Prostate gland (tissue), 2 donors: ENCODE measurements around the gene ZNF688. TPM values are rescaled to one million over a fixed set of nuclear protein-coding genes. Genes with fewer than 3 reads are reported as not detected.

Experiments
- DNase-seq: peaks from one replicate; pipeline ENCODE4 v3.0.0-alpha.2; 2019; ENCODE audit warnings: low spot score
- H3K27ac ChIP-seq, 2 donors: fragments of 200-600 bp; sonication (generic); 2 replicates each; pipeline ENCODE4 v1.5.1; 2017 to 2019
- H3K27me3 ChIP-seq: fragments of 200-600 bp; sonication (generic); replicated peaks from 2 replicates; pipeline ENCODE4 v1.5.1; 2019; ENCODE audit not compliant: insufficient read depth
- H3K36me3 ChIP-seq, 2 donors: fragments of 200-600 bp; sonication (generic); 1 replicate in 1 of 2; 2 replicates in 1 of 2; pipeline versions ENCODE4 v1.5.1 to v1.8.1; 2017 to 2019
- H3K4me1 ChIP-seq: fragments of 200-600 bp; sonication (generic); replicated peaks from 2 replicates; pipeline ENCODE4 v1.5.1; 2019
- H3K4me3 ChIP-seq, 2 donors: fragments of 200-600 bp; sonication (generic); 2 replicates each; pipeline ENCODE4 v1.5.1; 2017 to 2019
- H3K9me3 ChIP-seq: fragments of 200-600 bp; sonication (generic); 2 replicates; pipeline ENCODE4 v1.5.1; 2017
- CTCF ChIP-seq, 4 experiments: fragments of 200-600 bp in 2 of 4; fragments of 450-650 bp in 2 of 4; sonication (generic) in 2 of 4; IDR thresholded peaks; 1 replicate in 3 of 4; 2 replicates in 1 of 4; pipeline ENCODE4 v1.5.1; 2016 to 2019; ENCODE audit warnings: antibody characterized with exemption in 4 of 4, mild to moderate bottlenecking in 2 of 4, moderate library complexity in 2 of 4
- POLR2A ChIP-seq: fragments of 450-650 bp; IDR thresholded peaks from one replicate; pipeline ENCODE4 v1.6.1; 2016; ENCODE audit warnings: antibody characterized with exemption, mild to moderate bottlenecking
- POLR2AphosphoS5 ChIP-seq: sonication (generic); formaldehyde crosslinking; IDR thresholded peaks from one replicate; pipeline ENCODE4 v1.6.1; 2017; ENCODE audit warnings: antibody characterized with exemption
- WGBS: methylation state at CpG from one replicate; pipeline ENCODE4 v1.1.5; 2018; 5-methylcytosine and 5-hydroxymethylcytosine counted together
- intact Hi-C: fragments of 100-400 bp; cut with DNase I; formaldehyde crosslinking; loops from one replicate; pipeline ENCODE4 v1.14.2; 2022
- total RNA-seq, 2 donors: library from RNA; depleted of rRNA; stranded (reverse); fragments of >200 nt; gene quantifications; one replicate each; pipeline ENCODE4 v1.1.0, GENCODE V29; 2016

Gene ZNF688
- 10 to 100 TPM; 20.4 to 21.5 TPM for total RNA-seq

- intact Hi-C loops, result loop anchor here (5.0 kb wide), 1 partner anchor 81 kb away; the partner anchor contains the start of gene PRR14
- peaks cover 6% of the 10 kb centered on the region for H3K4me1 ChIP-seq
Measured at GRCh38 chr16:30571445-30572322, at the start of gene ZNF688. TSS of gene ZNF688 (minus strand) at chr16:30571714. CDS start at chr16:30571629, 85 bp downstream.

GRCh38 chr16:30620169-30620568 is 48.7 kb upstream of the ZNF688 start:
- no peaks in the 10 kb centered on the region for H3K27me3 ChIP-seq
- intact Hi-C loops, result no loop called here
- H3K4me3 ChIP-seq, result no peak overlapping the region
- no peaks in the 10 kb centered on the region for H3K4me1 ChIP-seq
- no peaks in the 10 kb centered on the region for H3K9me3 ChIP-seq
- no peak for DNase-seq
- no peak for TF ChIP-seq POLR2A
- TF ChIP-seq CTCF (IDR thresholded peaks at IDR 0.05), result no peak
- no peak for TF ChIP-seq POLR2AphosphoS5
- no peak overlapping the region for H3K27ac ChIP-seq
- H3K36me3 ChIP-seq, result no peaks in the 10 kb centered on the region
- 52% methylated on average over 3 of the region's 3 CpGs for WGBS

More at GRCh38 chr16:30571445-30572322, at the start of gene ZNF688:
- Histone ChIP-seq H3K4me3 (peak within 1 kb of the TSS; percentile 65 to 77), H3K27ac (peak within 1 kb of the TSS; percentile 97 to 98), H3K27me3 (no peaks in the 10 kb centered on the region), H3K36me3 (no peaks in the 10 kb centered on the region), H3K9me3 (no peaks in the 10 kb centered on the region)
- TF ChIP-seq CTCF (IDR thresholded peaks at IDR 0.05), result peak in 2 of 4 experiments; percentile 9 to 18
- TF ChIP-seq POLR2A, result peak; percentile 57
- TF ChIP-seq POLR2AphosphoS5, result peak; percentile 95
- WGBS, result under 1% methylated on average over 56 of the region's 67 CpGs
- DNase-seq, result peak; percentile 97

- no peaks in the 10 kb centered on the region for H3K9me3 ChIP-seq
- intact Hi-C loops, result no loop called here
- no peak for DNase-seq
- 48% methylated on average over 5 of the region's 5 CpGs for WGBS
- no peak overlapping the region for H3K27ac ChIP-seq
- H3K4me1 ChIP-seq, result no peaks in the 10 kb centered on the region
- no peak overlapping the region for H3K4me3 ChIP-seq
- no peaks in the 10 kb centered on the region for H3K36me3 ChIP-seq
- H3K27me3 ChIP-seq, result no peaks in the 10 kb centered on the region
- TF ChIP-seq POLR2AphosphoS5 (no peak), POLR2A (no peak), CTCF (IDR thresholded peaks at IDR 0.05) (no peak)
Measured at GRCh38 chr16:30619638-30620037, 48.1 kb upstream of the ZNF688 start.

GRCh38 chr16:30619202-30619601 is 47.7 kb upstream of the ZNF688 start:
- Histone ChIP-seq H3K27ac (no peak overlapping the region), H3K4me1 (no peaks in the 10 kb centered on the region), H3K9me3 (no peaks in the 10 kb centered on the region), H3K4me3 (no peak overlapping the region), H3K36me3 (no peaks in the 10 kb centered on the region), H3K27me3 (no peaks in the 10 kb centered on the region)
- 68% methylated on average over 4 of the region's 4 CpGs for WGBS
- DNase-seq, result no peak
- TF ChIP-seq CTCF (IDR thresholded peaks at IDR 0.05) (no peak), POLR2A (no peak), POLR2AphosphoS5 (no peak)
- intact Hi-C loops, result no loop called here
